Muscle layer of duodenum (tissue), 2 donors: ENCODE measurements around the gene GABBR2.

Experiments used
- H3K27ac ChIP-seq: one replicate; pipeline ENCODE4 v1.7.0; 2013; ENCODE audit warnings: mild to moderate bottlenecking, low read length
- H3K27me3 ChIP-seq: one replicate; pipeline ENCODE4 v1.7.0; 2013; ENCODE audit warnings: low read depth, mild to moderate bottlenecking, control low read depth, low read length
- H3K36me3 ChIP-seq, 2 donors: one replicate each; pipeline ENCODE4 v1.7.0; 2013; ENCODE audit warnings: low read length in 2 of 2, control low read depth in 1 of 2, mild to moderate bottlenecking in 1 of 2; ENCODE audit not compliant: insufficient read depth in 2 of 2, control insufficient read depth in 1 of 2
- H3K4me1 ChIP-seq, 2 donors: one replicate each; pipeline ENCODE4 v1.7.0; 2013; ENCODE audit warnings: low read length in 2 of 2, mild to moderate bottlenecking in 2 of 2, control low read depth in 1 of 2, moderate library complexity in 1 of 2; ENCODE audit not compliant: insufficient read depth in 2 of 2, control insufficient read depth in 1 of 2
- H3K4me3 ChIP-seq, 2 donors: one replicate each; pipeline ENCODE4 v1.7.0; 2013; ENCODE audit warnings: low read length in 2 of 2, low read depth in 1 of 2, mild to moderate bottlenecking in 1 of 2
- H3K9me3 ChIP-seq, 2 donors: one replicate each; pipeline ENCODE4 v1.7.0; 2013; ENCODE audit warnings: low read length in 2 of 2, control low read depth in 1 of 2, mild to moderate bottlenecking in 1 of 2; ENCODE audit not compliant: control insufficient read depth in 1 of 2
- donor health status: healthy.

The GABBR2 gene

DNA sequence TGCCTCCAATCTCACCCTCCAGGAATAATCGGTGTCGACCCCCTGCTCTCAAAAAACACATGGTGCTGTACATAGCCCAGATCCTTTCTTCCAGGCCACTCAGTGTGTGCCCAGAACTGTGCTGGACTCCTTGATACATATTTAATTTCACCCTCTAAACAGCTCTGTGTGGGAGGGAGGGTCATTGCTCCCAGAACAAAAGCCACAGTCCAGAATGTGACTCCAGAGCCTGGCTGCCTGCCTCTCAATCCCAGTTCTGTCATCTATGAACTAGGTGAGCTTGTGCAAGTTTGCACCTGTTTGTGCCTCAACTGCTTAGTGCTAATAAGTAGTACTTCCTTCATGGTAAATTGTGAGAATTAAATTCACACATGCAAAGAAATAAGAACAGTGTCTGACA is 93.1 kb downstream of the GABBR2 start:
- no peaks in the 10 kb centered on the region for H3K9me3 ChIP-seq
- no peaks in the 10 kb centered on the region for H3K36me3 ChIP-seq
- no peaks in the 10 kb centered on the region for H3K4me1 ChIP-seq
- no peak overlapping the region for H3K27ac ChIP-seq
- no peak overlapping the region for H3K4me3 ChIP-seq
- peaks cover 3% of the 10 kb centered on the region for H3K27me3 ChIP-seq

DNA sequence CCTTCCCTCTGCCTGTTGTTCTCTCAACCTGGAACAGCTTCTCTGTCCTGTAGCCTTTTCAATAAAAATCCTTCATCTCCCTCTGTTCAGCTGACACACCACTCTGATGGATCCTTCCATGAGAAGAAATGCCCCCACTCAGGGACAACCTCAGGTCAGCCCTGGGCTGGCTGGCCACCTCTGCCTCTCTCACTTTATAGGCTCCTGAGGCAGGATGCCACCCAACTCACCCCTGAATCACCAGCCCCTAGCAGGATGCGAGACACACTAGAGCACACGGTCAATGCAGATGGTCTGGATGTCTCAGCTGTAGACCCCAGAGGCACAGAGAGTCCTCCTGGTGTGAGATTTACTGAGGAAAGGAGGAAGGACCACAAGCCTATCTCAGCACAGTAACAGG is 93.8 kb downstream of the GABBR2 start:
- Histone ChIP-seq H3K36me3 (no peaks in the 10 kb centered on the region), H3K9me3 (no peaks in the 10 kb centered on the region), H3K4me3 (no peak overlapping the region), H3K4me1 (no peaks in the 10 kb centered on the region), H3K27ac (no peak overlapping the region), H3K27me3 (peaks cover 3% of the 10 kb centered on the region)

DNA sequence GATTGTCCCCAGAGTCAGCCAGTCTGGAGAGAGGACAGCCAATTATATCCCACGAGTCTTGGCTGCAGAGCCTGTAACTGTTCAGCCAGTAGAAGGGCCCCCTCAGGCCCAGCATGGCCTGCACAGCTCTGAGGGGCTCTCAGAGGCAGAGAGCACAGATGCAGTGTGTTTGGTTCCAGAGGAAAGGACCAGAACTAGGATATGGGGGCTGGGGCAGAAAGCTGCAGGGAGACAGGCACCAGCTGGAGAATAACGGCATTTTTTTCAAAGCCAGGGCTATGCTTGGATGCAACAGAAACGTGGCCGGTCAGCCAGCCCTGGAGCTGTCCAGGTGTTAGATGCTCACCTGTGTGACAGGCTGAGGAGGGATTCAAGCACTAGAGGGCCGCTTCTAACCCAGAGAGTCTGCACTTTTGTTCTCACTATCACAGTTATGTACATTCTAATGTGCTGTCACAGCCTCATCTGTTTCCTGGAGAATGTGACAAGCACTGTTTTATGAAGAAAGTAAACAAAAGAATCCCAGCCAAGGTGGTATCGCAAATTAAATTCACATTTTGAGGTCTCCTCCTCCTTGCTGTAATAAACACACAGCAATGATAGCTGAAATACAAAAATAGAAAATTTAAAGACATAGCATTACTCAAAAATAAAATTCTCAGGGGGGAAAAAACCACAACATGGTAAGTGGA is 96.5 kb downstream of the GABBR2 start:
- peaks cover 3% of the 10 kb centered on the region for H3K27me3 ChIP-seq
- no peaks in the 10 kb centered on the region for H3K9me3 ChIP-seq
- no peaks in the 10 kb centered on the region for H3K36me3 ChIP-seq
- no peak overlapping the region for H3K4me3 ChIP-seq
- H3K4me1 ChIP-seq, result no peaks in the 10 kb centered on the region
- H3K27ac ChIP-seq, result no peak overlapping the region

DNA sequence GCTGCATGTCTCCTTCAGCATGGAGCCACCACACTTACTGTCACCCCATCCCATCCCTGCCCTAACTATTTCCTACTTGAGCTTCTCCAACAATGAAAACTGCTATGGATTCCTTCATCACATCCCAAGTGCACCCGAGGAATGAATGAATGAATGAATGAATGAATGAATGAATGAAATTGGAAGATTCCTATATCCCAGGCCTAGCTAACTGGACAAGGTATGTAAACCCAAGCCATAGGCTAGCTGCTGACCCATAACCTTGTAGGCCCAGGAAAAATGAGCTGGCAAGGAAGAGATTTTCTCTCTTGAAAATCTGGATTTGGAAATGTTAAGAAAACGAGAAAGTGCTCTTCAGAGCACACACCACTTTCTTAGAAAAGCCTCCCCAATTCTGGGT is 97.4 kb downstream of the GABBR2 start:
- Histone ChIP-seq H3K27ac (no peak overlapping the region), H3K36me3 (no peaks in the 10 kb centered on the region), H3K4me3 (no peak overlapping the region), H3K9me3 (no peaks in the 10 kb centered on the region), H3K27me3 (peaks cover 3% of the 10 kb centered on the region), H3K4me1 (no peaks in the 10 kb centered on the region)

DNA sequence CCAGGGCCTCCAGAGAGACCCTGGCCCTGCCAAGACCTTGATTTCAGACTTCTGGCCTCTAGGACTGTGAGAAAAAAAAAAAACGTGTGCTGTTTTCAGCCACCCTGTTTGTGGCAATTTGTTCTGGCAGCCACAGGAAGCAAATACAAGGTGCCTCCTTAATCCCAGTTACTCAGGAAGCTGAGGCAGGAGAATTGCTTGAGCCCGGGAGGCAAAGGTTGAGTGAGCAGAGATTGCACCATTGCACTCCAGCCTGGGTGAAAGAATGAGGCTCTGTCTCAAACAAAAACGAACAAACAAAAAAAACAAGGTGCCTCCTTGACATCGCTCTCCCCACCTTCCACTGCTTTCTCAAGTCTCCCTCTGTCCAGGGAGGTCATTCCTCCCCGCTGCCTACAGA is 98.0 kb downstream of the GABBR2 start:
- Histone ChIP-seq H3K9me3 (no peaks in the 10 kb centered on the region), H3K27ac (no peak overlapping the region), H3K4me1 (no peaks in the 10 kb centered on the region), H3K36me3 (no peaks in the 10 kb centered on the region), H3K27me3 (peaks cover 3% of the 10 kb centered on the region), H3K4me3 (no peak overlapping the region)

DNA sequence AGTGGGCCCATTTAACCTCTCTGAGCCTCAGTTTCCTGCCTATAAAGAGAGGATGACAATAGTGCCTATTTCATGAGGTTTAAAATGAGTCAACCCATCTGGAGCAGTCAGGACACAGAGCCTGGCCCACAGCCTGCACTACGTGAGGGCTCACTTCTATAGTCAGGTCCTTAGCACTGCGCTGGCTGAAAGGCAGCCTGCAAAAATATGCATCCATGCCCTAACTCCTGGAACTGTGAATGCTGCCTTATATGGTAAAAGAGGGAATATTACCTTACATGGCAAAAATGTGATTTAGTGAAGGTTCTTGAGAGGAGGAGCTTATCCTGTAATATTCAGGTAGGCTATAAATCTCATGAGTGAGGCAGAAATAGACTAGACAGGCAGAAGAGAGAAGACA is 98.5 kb downstream of the GABBR2 start:
- Histone ChIP-seq H3K4me1 (no peaks in the 10 kb centered on the region), H3K9me3 (no peaks in the 10 kb centered on the region), H3K4me3 (no peak overlapping the region), H3K36me3 (no peaks in the 10 kb centered on the region), H3K27me3 (peaks cover 3% of the 10 kb centered on the region), H3K27ac (no peak overlapping the region)

DNA sequence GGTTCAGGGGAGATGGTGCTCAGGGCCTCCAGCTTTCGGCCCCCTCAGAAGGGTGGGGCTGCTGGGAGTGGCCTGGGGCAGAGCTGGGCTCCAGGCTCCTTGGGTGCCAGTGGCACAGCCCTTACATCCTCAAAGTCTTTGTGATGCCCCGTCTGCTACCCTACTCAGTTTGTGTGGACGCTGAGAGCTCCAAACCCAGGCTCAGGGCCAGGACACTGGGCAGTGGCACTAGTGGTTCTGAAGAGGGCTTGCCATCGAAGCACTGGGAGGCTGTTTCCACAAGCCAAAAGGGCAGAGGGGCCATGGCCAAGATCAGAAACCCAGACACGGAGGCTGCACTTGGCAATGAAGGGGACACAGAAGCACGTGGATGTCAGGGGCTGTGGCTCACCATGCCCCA is 99.1 kb downstream of the GABBR2 start:
- Histone ChIP-seq H3K9me3 (no peaks in the 10 kb centered on the region), H3K27me3 (peaks cover 3% of the 10 kb centered on the region), H3K4me3 (no peak overlapping the region), H3K36me3 (no peaks in the 10 kb centered on the region), H3K4me1 (no peaks in the 10 kb centered on the region), H3K27ac (no peak overlapping the region)

DNA sequence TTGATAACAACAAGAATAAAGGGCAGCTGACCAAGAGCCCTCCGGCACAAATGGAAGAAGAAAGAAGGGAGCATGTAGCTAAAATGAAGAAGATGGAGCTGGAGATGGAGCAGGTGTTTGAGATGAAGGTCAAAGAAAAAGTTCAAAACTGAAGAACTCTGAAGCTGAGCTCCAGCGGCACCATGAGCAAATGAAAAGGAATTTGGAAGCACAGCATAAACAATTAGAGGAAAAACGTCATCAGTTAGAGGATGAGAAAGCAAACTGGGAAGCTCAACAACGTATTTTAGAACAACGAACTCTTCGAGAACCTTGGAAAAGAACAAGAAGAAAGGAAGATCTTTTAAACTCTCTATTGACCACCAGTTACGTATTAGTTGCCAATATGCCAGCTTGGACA is 100.9 kb downstream of the GABBR2 start:
- Histone ChIP-seq H3K36me3 (no peaks in the 10 kb centered on the region), H3K27ac (no peak overlapping the region), H3K4me3 (no peak overlapping the region), H3K9me3 (no peaks in the 10 kb centered on the region), H3K27me3 (peaks cover 1% of the 10 kb centered on the region), H3K4me1 (no peaks in the 10 kb centered on the region)

DNA sequence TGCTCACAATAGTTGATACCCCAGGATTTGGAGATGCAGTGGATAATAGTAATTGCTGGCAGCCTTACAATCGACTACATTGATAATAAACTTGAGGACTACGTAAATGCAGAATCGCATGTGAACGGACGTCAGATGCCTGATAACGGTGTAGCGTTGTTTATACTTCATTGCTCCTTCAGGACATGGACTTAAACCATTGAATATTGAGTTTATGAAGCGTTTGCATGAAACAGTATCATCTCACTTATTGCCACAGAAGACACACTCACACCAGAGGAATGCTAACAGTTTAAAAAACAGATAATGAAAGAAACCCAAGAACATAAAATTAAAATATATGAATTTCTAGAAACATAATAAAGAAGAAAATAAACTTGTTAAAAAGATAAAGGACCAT is 101.6 kb downstream of the GABBR2 start:
- Histone ChIP-seq H3K27me3 (no peaks in the 10 kb centered on the region), H3K36me3 (no peaks in the 10 kb centered on the region), H3K27ac (no peak overlapping the region), H3K4me1 (no peaks in the 10 kb centered on the region), H3K4me3 (no peak overlapping the region), H3K9me3 (no peaks in the 10 kb centered on the region)

DNA sequence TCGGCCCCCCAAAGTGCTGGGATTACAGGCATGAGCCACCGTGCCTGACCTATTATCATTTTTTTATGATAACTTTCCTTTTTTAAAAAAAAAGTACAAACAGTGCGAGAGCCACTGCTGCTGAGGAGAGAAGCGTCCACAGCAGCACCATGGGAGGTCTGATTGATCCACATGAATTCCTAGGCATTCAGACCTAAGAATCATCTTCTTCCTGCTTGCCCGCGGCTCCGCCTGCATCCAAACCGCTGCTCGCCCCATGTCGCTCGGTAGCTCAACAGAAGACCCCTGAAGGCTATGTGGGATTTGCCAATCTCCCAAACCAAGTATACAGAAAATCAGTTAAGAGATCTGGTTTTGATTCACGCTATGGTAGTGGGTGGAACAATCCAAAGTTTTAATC is 102.0 kb downstream of the GABBR2 start:
- H3K27ac ChIP-seq, result no peak overlapping the region
- H3K9me3 ChIP-seq, result no peaks in the 10 kb centered on the region
- no peaks in the 10 kb centered on the region for H3K27me3 ChIP-seq
- H3K4me3 ChIP-seq, result no peak overlapping the region
- no peaks in the 10 kb centered on the region for H3K36me3 ChIP-seq
- H3K4me1 ChIP-seq, result no peaks in the 10 kb centered on the region

DNA sequence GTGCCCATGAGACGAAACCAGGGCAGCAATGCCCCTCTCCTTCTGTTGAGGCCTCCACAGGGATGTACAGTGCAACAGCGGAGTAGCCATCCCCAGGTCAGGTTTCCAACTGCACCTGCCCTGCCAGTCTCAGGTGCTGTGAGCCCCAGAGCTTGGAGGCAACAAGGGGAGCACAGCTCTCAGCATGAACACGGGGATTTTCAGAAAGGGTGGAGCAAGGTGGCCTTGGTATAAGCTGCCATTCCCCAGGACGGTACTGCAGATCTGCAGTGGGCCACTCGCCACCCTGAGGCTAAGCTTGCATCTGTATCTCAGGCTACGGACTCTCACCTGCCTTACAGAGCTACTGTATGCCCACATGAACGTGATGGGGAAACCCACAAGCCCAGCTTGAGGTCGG is 103.6 kb downstream of the GABBR2 start:
- Histone ChIP-seq H3K9me3 (no peaks in the 10 kb centered on the region), H3K36me3 (no peaks in the 10 kb centered on the region), H3K4me1 (no peaks in the 10 kb centered on the region), H3K4me3 (no peak overlapping the region), H3K27me3 (no peaks in the 10 kb centered on the region), H3K27ac (no peak overlapping the region)

DNA sequence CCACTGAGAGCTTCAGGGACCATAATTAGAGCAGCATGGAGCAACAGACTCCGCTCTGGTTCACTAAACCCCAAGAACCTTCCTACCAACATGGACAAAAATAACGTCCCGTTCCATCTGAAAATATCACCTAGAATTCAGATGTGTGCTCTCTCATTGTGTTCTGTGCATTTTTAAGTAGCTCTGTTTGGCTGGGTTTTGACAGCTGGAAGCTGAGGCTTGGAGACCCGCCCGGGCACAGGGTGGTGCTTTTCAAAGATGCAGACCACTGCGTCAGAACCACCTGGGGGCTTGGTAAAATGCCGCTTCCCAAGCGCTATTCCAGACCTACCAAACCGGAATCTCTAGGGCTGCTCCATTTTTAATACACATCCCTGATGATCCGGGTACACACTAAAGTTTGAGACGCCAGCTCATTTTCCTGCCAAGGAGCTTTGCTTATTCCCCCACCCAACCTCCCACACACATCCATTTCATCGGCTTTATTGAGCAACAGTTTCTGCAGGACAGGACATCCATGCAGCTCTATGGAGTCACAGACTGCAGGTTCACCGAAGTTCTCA is 104.8 kb downstream of the GABBR2 start:
- no peak overlapping the region for H3K4me3 ChIP-seq
- H3K27me3 ChIP-seq, result no peaks in the 10 kb centered on the region
- H3K9me3 ChIP-seq, result no peaks in the 10 kb centered on the region
- no peaks in the 10 kb centered on the region for H3K4me1 ChIP-seq
- no peaks in the 10 kb centered on the region for H3K36me3 ChIP-seq
- no peak overlapping the region for H3K27ac ChIP-seq
